Ovary (tissue), 9 donors: ENCODE results near the gene SYT8. TPM values are rescaled to one million over a fixed set of nuclear protein-coding genes. Genes with fewer than 3 reads are reported as not detected.

Source experiments
- DNase-seq, 5 donors: peaks; one replicate each; pipeline ENCODE4 v3.0.0-alpha.2; 2019 to 2020
- H3K27ac ChIP-seq, 2 donors: fragments of 200-600 bp; one replicate each; pipeline versions ENCODE4 v1.5.1 to v1.8.0; 2019 to 2022
- H3K27me3 ChIP-seq: fragments of 200-600 bp; one replicate; pipeline ENCODE4 v1.8.0; 2022
- H3K36me3 ChIP-seq: fragments of 200-600 bp; sonication (generic); one replicate; pipeline ENCODE4 v1.5.1; 2019
- H3K4me1 ChIP-seq: one replicate; pipeline ENCODE4 v1.8.1; 2013; ENCODE audit warnings: mild to moderate bottlenecking, moderate library complexity; ENCODE audit not compliant: insufficient read depth
- H3K4me3 ChIP-seq: fragments of 200-600 bp; sonication (generic); one replicate; pipeline ENCODE4 v1.5.1; 2017
- H3K9me3 ChIP-seq, 2 donors: fragments of 200-600 bp in 1 of 2; sonication (generic) in 1 of 2; one replicate each; pipeline versions ENCODE4 v1.5.1 to v1.8.1; 2013 to 2019; ENCODE audit warnings: mild to moderate bottlenecking in 1 of 2, moderate library complexity in 1 of 2
- EP300 ChIP-seq: sonication (generic); formaldehyde crosslinking; IDR thresholded peaks from one replicate; pipeline ENCODE4 v1.6.1; 2017; ENCODE audit warnings: antibody characterized with exemption
- POLR2A ChIP-seq: fragments of 450-650 bp; IDR thresholded peaks from one replicate; pipeline ENCODE4 v1.6.1; 2017; ENCODE audit warnings: antibody characterized with exemption, mild to moderate bottlenecking, moderate library complexity
- WGBS, 3 donors: extraction: QIAGEN DNeasy Blood & Tissue Kit in 1 of 3; methylation state at CpG; one replicate each; pipeline versions ENCODE4 v1.1.5 to v1.1.7; 2013 to 2017; 5-methylcytosine and 5-hydroxymethylcytosine counted together
- intact Hi-C, 4 donors: fragments of 100-400 bp; cut with DNase I; formaldehyde crosslinking; loops; one replicate each; pipeline versions ENCODE4 v1.11.0 to v1.15.1; 2022 to 2023
- polyA plus RNA-seq, 2 donors: library from polyadenylated mRNA; stranded (reverse); fragments of 200-250 nt in 1 of 2; fragments of 350-450 nt in 1 of 2; fragmentation: Illumina TruSeq in 1 of 2; extraction: RNeasy Lipid Tissue Mini Kit (QIAGEN cat#74804) in 1 of 2; gene quantifications; one replicate each; pipeline ENCODE4 v1.2.3, GENCODE V29; 2013 to 2014
- total RNA-seq, 7 donors: library from RNA; depleted of rRNA in 2 of 7; stranded (reverse); fragments of >200 nt in 2 of 7; fragmentation: NEBNext Ultra II Directional in 3 of 7; extraction: Animal tissue kit (Norgen Biotek cat#: 25700) in 3 of 7; gene quantifications; one replicate each; pipeline versions ENCODE4 v1.1.0 to v1.2.4, GENCODE V29; 2016 to 2023
- TF ChIP-seq, protein P1 (sequence below), 3 donors: fragments of 450-650 bp in 2 of 3; fragments of 200-600 bp in 1 of 3; IDR thresholded peaks; one replicate each; pipeline versions ENCODE4 v1.5.1 to v1.8.0; 2016 to 2022; ENCODE audit warnings: antibody characterized with exemption in 3 of 3, mild to moderate bottlenecking in 1 of 3
- donor health status: DM: no; HTN: no; CAD: no; lungs with moderate emphysema.
- donor health status: DM: no; HTN: no; CAD: no.
- donor health status: Bipolar disorder and iron deficiency.
- donor health status: DM: yes; HTN: yes; CAD: no.
- donor health status: DM: no; HTN: no; CAD: no.
- donor health status: DM: yes; HTN: yes; CAD: no.

The SYT8 gene
- total and polyA plus RNA-seq, 9 donors = 0.24 to 2.4 TPM; not detected in 7

- intact Hi-C loops = no loop called here
- Histone ChIP-seq H3K27ac (no peak overlapping the region), H3K4me3 (no peak overlapping the region), H3K4me1 (no peaks in the 10 kb centered on the region), H3K36me3 (no peaks in the 10 kb centered on the region), H3K9me3 (no peaks in the 10 kb centered on the region), H3K27me3 (no peaks in the 10 kb centered on the region)
- DNase-seq = no peak
- WGBS, 3 donors = 90 to 91% (median 91%) methylated on average over 5 to 13 of the region's 13 CpGs
- TF ChIP-seq EP300 (no peak), POLR2A (no peak)
- TF ChIP-seq, protein P1, sequence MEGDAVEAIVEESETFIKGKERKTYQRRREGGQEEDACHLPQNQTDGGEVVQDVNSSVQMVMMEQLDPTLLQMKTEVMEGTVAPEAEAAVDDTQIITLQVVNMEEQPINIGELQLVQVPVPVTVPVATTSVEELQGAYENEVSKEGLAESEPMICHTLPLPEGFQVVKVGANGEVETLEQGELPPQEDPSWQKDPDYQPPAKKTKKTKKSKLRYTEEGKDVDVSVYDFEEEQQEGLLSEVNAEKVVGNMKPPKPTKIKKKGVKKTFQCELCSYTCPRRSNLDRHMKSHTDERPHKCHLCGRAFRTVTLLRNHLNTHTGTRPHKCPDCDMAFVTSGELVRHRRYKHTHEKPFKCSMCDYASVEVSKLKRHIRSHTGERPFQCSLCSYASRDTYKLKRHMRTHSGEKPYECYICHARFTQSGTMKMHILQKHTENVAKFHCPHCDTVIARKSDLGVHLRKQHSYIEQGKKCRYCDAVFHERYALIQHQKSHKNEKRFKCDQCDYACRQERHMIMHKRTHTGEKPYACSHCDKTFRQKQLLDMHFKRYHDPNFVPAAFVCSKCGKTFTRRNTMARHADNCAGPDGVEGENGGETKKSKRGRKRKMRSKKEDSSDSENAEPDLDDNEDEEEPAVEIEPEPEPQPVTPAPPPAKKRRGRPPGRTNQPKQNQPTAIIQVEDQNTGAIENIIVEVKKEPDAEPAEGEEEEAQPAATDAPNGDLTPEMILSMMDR (IDR thresholded peaks at IDR 0.05) = no peak
Measured at GRCh38 chr11:1856306-1857005, 21.7 kb downstream of the SYT8 start.

DNA sequence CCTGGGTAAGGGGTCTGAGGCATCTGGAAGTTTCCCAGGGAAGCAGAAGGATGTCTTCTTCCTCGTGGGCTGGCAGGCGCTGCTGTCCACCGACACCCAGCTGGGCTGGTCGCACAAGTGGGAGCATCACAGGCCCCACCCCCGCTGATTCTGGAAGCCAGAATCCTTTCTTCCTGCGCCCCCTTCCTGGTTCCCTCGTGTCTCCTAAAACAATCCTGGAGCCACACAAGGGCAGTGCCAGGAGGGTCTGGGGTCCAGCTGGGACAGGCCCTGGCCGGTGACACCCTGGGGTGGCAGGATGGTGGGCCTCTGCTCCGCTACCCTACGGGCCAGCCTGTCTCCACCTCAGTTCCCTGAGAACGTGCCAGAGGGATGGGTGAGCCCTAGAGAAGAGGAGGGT, 22.3 kb downstream of the SYT8 start:
- no peaks in the 10 kb centered on the region for H3K36me3 ChIP-seq
- H3K27ac ChIP-seq = no peak overlapping the region
- no peak for TF ChIP-seq EP300
- TF ChIP-seq, protein P1 (IDR thresholded peaks at IDR 0.05) = no peak
- no peaks in the 10 kb centered on the region for H3K9me3 ChIP-seq
- no peak for DNase-seq
- H3K27me3 ChIP-seq = no peaks in the 10 kb centered on the region
- intact Hi-C loops = no loop called here
- no peaks in the 10 kb centered on the region for H3K4me1 ChIP-seq
- H3K4me3 ChIP-seq = no peak overlapping the region
- 79 to 85% (median 84%) methylated on average over 11 of the region's 11 CpGs for WGBS, 3 donors

DNA sequence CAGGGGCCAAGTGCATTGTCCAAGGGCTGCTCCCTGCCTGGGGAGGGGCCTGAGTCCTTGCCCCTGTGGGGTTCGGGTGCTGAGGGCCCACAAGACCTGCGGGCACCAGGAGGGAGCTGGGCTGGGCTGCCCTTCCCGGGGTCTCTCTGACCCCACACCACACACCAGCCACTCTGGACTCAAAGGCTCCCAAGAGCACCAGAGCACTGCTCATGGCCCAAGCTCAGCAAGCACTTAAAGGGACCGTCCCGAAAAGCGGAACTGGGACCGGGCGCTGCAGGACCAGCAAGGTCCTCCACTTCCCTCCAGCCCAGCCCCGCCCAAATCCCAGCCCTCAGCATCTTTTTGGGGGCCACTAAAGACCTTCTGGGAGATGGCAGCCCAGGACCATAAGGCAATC, 23.4 kb downstream of the SYT8 start:
- DNase-seq = no peak
- Histone ChIP-seq H3K9me3 (no peaks in the 10 kb centered on the region), H3K4me1 (peaks cover 2% of the 10 kb centered on the region), H3K27me3 (no peaks in the 10 kb centered on the region), H3K36me3 (no peaks in the 10 kb centered on the region), H3K4me3 (no peak overlapping the region), H3K27ac (no peak overlapping the region)
- 90 to 94% (median 92%) methylated on average over 9 of the region's 9 CpGs for WGBS, 3 donors
- intact Hi-C loops = no loop called here
- no peak for TF ChIP-seq POLR2A
- TF ChIP-seq EP300 = no peak
- TF ChIP-seq, protein P1 (IDR thresholded peaks at IDR 0.05) = no peak

GRCh38 chr11:1858576-1858975, 23.8 kb downstream of the SYT8 start:
- Histone ChIP-seq H3K36me3 (no peaks in the 10 kb centered on the region), H3K27ac (no peak overlapping the region), H3K4me3 (no peak overlapping the region), H3K4me1 (peaks cover 6% of the 10 kb centered on the region), H3K9me3 (no peaks in the 10 kb centered on the region), H3K27me3 (no peaks in the 10 kb centered on the region)
- intact Hi-C loops = no loop called here
- DNase-seq = no peak
- no peak for TF ChIP-seq EP300
- no peak for TF ChIP-seq POLR2A
- TF ChIP-seq, protein P1 (IDR thresholded peaks at IDR 0.05) = no peak
- 79 to 93% (median 91%) methylated on average over 7 of the region's 7 CpGs for WGBS, 3 donors
